Urinary bladder (tissue), 4 donors: ENCODE measurements around the gene C9orf57. TPM values are rescaled to one million over a fixed set of nuclear protein-coding genes. Genes with fewer than 3 reads are reported as not detected.
"Not testable (repeated sequence)": the region's sequence is repeated elsewhere in the genome, so short reads cannot be mapped to it uniquely, and the experiment has no call there.

ENCODE experiments used
- DNase-seq: peaks from one replicate; pipeline ENCODE4 v3.0.0-alpha.2; 2015; ENCODE audit errors: extremely low spot score
- H3K27ac ChIP-seq: one replicate; pipeline ENCODE4 v1.5.1; 2013; ENCODE audit warnings: low read depth, mild to moderate bottlenecking, moderate library complexity
- H3K36me3 ChIP-seq: one replicate; pipeline ENCODE4 v1.6.1; 2013; ENCODE audit warnings: mild to moderate bottlenecking, moderate library complexity; ENCODE audit not compliant: insufficient read depth
- H3K4me1 ChIP-seq: one replicate; pipeline ENCODE4 v1.6.1; 2013; ENCODE audit warnings: mild to moderate bottlenecking, moderate library complexity; ENCODE audit not compliant: insufficient read depth
- H3K4me3 ChIP-seq: one replicate; pipeline ENCODE4 v1.5.1; 2013; ENCODE audit warnings: low read depth, low read length
- WGBS: extraction: QIAGEN DNeasy Blood & Tissue Kit; methylation state at CpG from one replicate; pipeline ENCODE4 v1.1.7; 2013; 5-methylcytosine and 5-hydroxymethylcytosine counted together
- polyA plus RNA-seq: library from polyadenylated mRNA; stranded (reverse); fragments of 200-250 nt; gene quantifications from one replicate; pipeline ENCODE4 v1.2.3, GENCODE V29; 2013
- total RNA-seq: library from RNA; depleted of rRNA; stranded (reverse); fragments of >200 nt; gene quantifications from one replicate; pipeline ENCODE4 v1.2.3, GENCODE V29; 2014
- donor health status: healthy with polysubstance abuse.
- donor health status: healthy.

The C9orf57 gene
- total and polyA plus RNA-seq, 2 donors = not detected

DNA sequence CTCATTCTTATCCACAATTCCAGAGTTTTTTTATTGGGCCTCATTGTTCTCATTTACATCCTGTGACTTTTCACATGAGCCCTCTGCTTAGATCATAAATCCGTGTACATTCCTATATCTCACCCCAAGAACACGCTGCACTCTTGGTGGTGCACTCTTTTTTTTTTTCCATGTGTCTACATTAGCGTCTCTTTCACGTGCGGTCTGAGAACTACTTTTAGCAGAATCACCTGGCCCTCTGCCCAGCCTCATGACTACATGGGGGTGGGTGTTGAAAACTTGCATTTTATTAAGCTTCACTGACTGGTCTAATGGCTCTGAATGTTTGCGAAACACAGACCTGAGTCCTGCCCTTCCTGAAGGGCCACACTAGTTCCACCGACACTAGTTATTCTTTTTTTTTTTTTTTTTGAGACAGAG is 18.6 kb downstream of the C9orf57 start:
- peak; percentile 72 for DNase-seq
- H3K4me1 ChIP-seq = no peaks in the 10 kb centered on the region
- H3K36me3 ChIP-seq = no peaks in the 10 kb centered on the region
- WGBS = 10% methylated on average over 7 of the region's 7 CpGs
- no peak overlapping the region for H3K27ac ChIP-seq
- H3K4me3 ChIP-seq = no peak overlapping the region

DNA sequence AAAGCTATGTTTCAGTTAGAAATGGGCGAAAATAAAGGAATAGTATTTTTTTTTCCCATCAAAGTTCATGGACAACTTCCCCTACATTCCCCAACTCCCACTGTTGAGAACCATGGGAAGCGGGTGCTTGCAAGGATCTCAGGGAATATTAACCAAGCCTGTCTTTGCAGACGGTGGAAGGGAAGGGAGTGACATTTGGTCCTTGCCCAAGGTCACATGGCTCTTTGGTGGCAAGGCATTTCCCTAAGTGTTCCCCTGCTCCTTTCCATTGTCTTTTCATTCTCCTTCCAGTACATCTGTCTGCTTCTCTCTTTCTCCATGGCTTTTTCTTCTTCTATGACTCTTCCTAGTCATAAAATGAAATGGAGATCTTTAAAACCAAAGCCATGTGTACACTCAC is 19.0 kb downstream of the C9orf57 start:
- Histone ChIP-seq H3K27ac (no peak overlapping the region), H3K4me1 (no peaks in the 10 kb centered on the region), H3K4me3 (no peak overlapping the region), H3K36me3 (no peaks in the 10 kb centered on the region)
- 79% methylated on average over 3 of the region's 3 CpGs for WGBS
- DNase-seq = no peak

DNA sequence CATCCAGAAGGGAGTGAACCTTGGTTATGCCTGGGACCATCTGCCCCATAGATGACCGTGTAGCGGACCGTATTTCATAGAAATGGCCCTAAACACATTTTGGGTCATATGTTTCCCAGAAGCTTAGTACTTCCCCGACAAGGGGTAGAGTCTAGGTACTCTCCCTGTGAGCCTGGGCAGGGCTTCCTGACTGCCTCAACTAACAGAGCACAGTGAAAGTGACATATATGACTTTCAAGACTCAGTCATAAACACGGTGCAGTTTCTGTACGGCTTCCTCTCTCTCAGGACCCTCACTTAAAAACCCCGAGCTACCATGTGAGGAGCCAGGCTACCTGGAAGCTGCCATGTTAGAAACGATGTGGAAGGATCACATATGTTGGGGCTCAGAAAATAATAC is 20.9 kb downstream of the C9orf57 start:
- no peak overlapping the region for H3K4me3 ChIP-seq
- 90% methylated on average over 8 of the region's 8 CpGs for WGBS
- no peaks in the 10 kb centered on the region for H3K4me1 ChIP-seq
- no peak for DNase-seq
- no peak overlapping the region for H3K27ac ChIP-seq
- H3K36me3 ChIP-seq = no peaks in the 10 kb centered on the region

DNA sequence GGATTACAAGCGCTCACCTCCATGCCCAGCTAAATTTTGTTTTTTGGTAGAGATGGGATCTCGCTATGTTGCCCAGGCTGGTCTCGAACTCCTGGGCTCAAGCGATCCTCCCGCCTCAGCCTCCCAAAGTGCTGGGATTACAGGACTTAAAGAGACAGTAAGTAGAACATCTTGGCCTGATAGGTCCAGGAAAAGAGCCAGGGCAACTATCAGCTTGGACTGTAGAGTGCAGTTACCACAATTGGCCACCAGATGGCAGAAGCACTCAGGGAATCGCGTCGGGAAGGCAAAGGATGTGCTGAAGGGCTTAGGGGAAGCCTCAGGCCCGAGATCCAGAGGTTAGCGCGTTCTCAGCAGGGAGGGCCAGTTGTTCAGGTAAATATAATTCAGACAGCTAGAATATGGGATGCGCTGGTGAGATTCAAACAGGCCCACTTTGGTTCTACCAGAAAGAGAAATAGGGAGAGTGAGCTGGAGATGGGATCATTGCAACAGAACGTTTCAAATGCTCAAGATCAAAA is 21.5 kb downstream of the C9orf57 start:
- Histone ChIP-seq H3K27ac (no peak overlapping the region), H3K36me3 (no peaks in the 10 kb centered on the region), H3K4me3 (no peak overlapping the region), H3K4me1 (no peaks in the 10 kb centered on the region)
- peak; percentile 63 for DNase-seq
- 18% methylated on average over 13 of the region's 13 CpGs for WGBS

DNA sequence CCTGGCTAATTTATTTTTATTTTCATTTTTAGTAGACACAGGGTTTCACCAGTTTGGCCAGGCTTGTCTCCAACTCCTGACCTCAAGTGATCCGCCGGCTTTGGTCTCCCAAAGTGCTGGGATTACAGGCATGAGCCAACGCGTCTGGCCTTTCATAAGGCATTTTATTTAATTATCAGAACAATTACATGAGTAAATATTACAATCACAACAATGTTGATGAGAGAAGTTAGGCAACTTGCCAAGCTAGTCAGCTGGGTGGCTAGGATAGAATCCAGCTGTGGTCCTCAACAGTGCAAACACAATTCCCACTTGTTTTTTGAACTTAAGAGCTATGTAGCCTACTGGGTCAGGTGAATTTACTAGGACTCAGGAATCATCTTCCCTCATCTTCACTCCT is 22.0 kb downstream of the C9orf57 start:
- Histone ChIP-seq H3K4me1 (no peaks in the 10 kb centered on the region), H3K27ac (no peak overlapping the region), H3K4me3 (no peak overlapping the region), H3K36me3 (no peaks in the 10 kb centered on the region)
- DNase-seq = no peak
- WGBS = 39% methylated on average over 4 of the region's 4 CpGs

DNA sequence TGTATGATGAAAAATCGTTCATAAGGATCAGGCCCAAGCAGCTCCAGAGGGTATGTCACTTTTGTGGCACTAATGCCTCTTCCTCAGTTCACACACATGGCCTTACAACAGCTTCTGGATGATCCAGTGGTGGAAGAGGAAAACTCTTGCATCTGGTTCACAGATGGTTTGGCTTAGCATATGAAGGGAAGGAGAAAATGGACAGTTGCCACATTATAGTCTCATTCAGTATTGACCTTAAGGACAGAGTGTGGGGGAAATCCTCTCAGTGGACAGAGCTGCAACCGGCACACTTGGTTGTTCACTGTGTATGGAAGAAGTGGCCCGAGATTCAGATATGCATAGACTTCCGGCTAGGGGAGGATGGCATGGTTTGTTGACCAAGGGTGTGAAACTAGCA is 22.8 kb downstream of the C9orf57 start:
- WGBS = 70% methylated on average over 4 of the region's 4 CpGs
- H3K4me3 ChIP-seq = no peak overlapping the region
- no peak for DNase-seq
- no peak overlapping the region for H3K27ac ChIP-seq
- no peaks in the 10 kb centered on the region for H3K36me3 ChIP-seq
- no peaks in the 10 kb centered on the region for H3K4me1 ChIP-seq

DNA sequence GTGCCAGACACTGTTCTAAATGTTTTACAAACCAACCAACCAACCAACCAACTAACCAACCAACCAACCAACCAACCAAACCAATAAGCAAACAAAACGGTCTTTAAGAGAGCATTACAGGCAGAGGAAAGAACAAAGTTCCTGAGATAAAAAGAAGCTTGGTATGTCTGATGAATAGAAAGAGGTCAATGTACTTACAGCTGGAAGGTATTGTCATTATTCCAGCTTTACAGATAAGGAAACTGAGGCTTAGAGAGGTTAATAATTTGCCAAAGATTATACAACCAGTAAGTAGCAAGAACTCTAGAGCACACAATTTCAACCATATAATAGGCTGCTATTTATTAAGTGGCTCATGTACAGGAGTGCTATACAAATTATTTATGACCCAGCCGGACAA is 29.6 kb downstream of the C9orf57 start:
- Histone ChIP-seq H3K27ac (no peak overlapping the region), H3K4me3 (no peak overlapping the region), H3K36me3 (no peaks in the 10 kb centered on the region), H3K4me1 (no peaks in the 10 kb centered on the region)
- DNase-seq = no peak
- 84% methylated on average over 2 of the region's 2 CpGs for WGBS

DNA sequence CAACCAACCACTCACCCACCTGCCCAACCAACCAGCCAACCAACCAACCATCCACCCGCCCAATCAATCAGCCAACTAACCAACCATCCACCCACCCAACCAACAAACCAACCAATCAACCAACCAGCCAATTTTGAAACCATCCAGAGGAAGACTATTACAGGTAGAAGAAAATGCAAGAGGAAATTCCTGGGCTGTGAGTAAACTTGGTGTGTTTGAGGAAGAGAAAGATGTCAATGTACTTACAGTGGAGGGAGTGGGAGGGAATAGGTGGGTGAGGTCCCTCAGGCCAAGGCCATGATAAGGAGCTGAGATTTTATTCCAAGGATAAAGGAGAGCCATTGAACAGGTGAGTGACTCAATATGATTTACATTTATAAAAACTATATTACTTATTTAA is 30.4 kb downstream of the C9orf57 start:
- Histone ChIP-seq H3K4me1 (no peaks in the 10 kb centered on the region), H3K36me3 (no peaks in the 10 kb centered on the region), H3K4me3 (no peak overlapping the region), H3K27ac (no peak overlapping the region)
- 91% methylated on average over 1 of the region's 1 CpG for WGBS
- DNase-seq = no peak

DNA sequence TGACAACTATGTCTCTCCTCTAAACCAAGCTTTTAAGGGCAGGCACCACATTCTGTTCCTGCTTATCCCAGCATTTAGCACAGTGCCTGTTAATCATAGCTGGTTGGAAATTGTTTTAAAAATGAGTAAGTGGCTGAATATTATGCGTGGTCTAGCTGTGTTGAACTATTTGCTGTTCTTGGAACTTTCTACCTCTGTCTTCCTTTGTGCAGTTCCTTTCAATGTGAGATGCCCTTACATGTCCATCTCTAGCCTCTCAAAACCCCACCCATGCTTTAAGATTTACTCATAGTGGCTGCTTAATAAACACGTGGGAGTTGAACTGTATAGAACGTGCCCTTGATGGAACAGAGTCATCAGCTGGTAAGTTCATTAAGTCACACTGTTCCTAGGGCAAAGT is 34.5 kb downstream of the C9orf57 start:
- no peak for DNase-seq
- H3K27ac ChIP-seq = no peak overlapping the region
- no peaks in the 10 kb centered on the region for H3K4me1 ChIP-seq
- H3K36me3 ChIP-seq = no peaks in the 10 kb centered on the region
- no peak overlapping the region for H3K4me3 ChIP-seq
- 66% methylated on average over 3 of the region's 3 CpGs for WGBS

DNA sequence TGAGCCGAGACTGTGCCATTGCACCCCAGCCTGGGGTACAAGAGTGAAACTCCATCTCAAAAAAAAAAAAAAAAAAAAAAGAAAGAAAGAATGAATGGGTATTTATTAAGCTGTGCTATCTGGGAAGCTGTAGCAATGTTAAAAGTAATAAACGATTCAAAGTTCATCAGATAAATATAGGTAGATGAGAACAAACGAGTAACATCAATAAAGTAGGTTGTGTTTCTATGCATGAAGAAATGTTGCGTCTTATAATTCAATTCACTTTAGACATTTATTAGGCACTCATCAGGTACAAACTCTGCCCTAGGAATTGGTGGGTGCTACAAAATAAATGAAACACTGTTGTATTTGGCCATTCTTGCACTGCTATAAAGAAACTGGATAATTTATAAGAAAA is 36.8 kb downstream of the C9orf57 start:
- DNase-seq = no peak
- no peaks in the 10 kb centered on the region for H3K36me3 ChIP-seq
- 79% methylated on average over 4 of the region's 4 CpGs for WGBS
- no peaks in the 10 kb centered on the region for H3K4me1 ChIP-seq
- H3K27ac ChIP-seq = no peak overlapping the region
- H3K4me3 ChIP-seq = no peak overlapping the region

DNA sequence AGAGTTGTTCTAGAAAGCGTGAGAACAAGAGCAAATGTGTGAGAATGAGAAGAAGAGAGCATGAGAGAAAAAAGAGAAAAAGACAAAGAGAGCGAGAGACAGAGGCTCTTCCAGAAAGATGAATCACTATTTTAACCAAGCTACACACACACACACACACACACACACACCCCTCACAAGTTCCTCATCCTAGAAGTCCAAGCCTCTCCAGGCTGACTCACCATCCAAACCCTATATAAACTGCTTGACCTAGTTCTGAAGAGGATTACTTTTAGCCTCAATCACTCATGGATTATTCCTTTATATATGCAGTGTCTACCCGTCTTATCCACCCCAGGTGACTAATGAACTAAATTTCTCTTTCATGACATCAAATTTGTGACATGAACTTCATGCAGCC is 37.6 kb downstream of the C9orf57 start:
- Histone ChIP-seq H3K36me3 (no peaks in the 10 kb centered on the region), H3K27ac (no peak overlapping the region), H3K4me1 (no peaks in the 10 kb centered on the region), H3K4me3 (no peak overlapping the region)
- WGBS = 70% methylated on average over 3 of the region's 3 CpGs
- DNase-seq = no peak

DNA sequence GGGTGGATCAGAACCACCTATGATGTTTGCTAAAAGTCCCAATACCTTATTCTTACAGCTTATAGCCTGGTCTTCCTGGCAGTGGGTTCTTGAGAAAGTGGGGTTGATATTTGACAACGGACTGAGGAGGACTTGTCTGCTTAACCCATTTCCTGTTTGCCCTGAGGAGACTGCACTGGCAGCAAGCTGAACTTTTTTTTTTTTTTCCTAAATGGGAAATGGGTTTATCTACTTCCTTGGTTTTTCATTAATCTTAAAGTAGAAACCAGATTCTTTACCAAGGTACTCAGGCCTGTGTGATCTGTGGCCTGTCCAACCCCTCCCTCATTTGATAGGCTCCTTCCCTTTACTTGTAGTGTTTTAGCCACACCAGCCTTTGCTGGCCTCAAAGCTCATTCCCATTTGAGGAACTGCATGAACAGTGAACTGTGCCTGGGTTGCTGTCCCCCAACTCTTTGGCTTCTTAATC is 47.1 kb downstream of the C9orf57 start:
- DNase-seq = no peak
- Histone ChIP-seq H3K36me3 (no peaks in the 10 kb centered on the region), H3K27ac (no peak overlapping the region), H3K4me3 (no peak overlapping the region), H3K4me1 (no peaks in the 10 kb centered on the region)
- WGBS = 20% methylated on average over 1 of the region's 1 CpG

DNA sequence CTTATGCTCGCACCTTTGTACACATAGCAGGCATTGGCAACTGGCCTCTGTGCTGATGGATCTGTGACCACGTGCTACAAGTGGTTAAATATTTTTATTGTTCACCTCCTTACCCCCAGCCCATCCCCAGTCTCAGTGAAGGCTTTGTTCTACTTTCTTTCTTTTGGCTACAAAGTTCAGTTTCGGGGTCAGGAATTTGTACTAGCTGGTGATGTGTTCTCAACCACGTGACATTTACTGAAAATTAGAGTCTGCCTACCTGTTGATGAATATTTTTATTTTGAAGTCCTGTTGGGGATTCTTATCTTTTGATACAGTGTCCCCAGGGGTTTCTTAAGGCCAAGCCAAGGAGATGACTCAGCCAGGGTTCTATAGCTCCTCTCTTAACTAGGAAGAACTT is 47.8 kb downstream of the C9orf57 start:
- 86% methylated on average over 4 of the region's 4 CpGs for WGBS
- Histone ChIP-seq H3K4me1 (no peaks in the 10 kb centered on the region), H3K27ac (no peak overlapping the region), H3K4me3 (no peak overlapping the region), H3K36me3 (no peaks in the 10 kb centered on the region)
- DNase-seq = no peak

DNA sequence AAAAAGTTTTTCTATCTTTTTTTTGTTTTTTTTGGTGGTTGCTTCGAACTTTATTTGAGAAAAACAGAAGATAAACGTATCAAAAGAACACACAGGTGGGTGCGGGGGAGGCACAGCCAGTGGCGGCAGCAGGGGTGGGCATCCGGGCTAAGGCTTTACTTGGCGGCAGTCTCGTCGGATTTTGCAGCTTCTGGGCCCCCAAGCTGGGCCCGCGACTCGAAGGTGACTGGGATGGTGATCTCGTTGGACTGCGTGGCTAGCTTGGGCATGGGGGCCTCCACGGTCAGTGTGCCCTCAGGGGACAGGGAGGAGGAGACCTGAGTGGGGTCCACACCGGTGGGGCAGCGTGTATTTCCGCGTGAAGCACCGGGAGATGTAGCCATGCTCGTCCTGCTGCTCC is 52.7 kb downstream of the C9orf57 start:
- not testable (repeated sequence) for H3K27ac ChIP-seq, H3K4me1 ChIP-seq, DNase-seq, H3K4me3 ChIP-seq, H3K36me3 ChIP-seq
- 91% methylated on average over 20 of the region's 20 CpGs for WGBS

DNA sequence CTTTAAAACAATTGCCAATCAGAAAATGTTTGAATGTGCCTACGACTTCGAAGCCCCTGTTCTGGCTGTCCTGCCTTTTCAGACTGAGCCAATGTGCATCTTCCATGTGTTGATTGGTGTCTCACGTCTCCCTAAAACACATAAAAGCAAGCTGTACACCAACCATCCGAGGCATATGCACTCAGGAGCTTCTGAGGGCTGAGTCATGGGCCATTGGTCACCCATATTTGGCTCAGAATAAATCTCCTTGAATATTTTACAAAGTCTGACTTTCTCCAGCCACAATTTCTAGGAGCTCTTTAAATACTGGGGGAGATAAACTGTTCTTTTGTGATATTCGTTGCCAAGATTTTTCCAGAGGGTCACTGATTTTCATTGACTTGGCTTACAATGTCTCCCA is 53.9 kb downstream of the C9orf57 start:
- Histone ChIP-seq H3K36me3 (no peaks in the 10 kb centered on the region), H3K4me1 (no peaks in the 10 kb centered on the region), H3K27ac (no peak overlapping the region), H3K4me3 (no peak overlapping the region)
- no peak for DNase-seq
- WGBS = 52% methylated on average over 5 of the region's 5 CpGs
